HG02884 (cell line): ENCODE measurements around the gene PSENEN.

Experiments used
- ATAC-seq: cut with Tn5 transposase; IDR thresholded peaks from one replicate; pipeline ENCODE4 v1.9.1; 2021; ENCODE audit warnings: mild to moderate bottlenecking, moderate library complexity; ENCODE audit not compliant: unreplicated experiment

The PSENEN gene

DNA sequence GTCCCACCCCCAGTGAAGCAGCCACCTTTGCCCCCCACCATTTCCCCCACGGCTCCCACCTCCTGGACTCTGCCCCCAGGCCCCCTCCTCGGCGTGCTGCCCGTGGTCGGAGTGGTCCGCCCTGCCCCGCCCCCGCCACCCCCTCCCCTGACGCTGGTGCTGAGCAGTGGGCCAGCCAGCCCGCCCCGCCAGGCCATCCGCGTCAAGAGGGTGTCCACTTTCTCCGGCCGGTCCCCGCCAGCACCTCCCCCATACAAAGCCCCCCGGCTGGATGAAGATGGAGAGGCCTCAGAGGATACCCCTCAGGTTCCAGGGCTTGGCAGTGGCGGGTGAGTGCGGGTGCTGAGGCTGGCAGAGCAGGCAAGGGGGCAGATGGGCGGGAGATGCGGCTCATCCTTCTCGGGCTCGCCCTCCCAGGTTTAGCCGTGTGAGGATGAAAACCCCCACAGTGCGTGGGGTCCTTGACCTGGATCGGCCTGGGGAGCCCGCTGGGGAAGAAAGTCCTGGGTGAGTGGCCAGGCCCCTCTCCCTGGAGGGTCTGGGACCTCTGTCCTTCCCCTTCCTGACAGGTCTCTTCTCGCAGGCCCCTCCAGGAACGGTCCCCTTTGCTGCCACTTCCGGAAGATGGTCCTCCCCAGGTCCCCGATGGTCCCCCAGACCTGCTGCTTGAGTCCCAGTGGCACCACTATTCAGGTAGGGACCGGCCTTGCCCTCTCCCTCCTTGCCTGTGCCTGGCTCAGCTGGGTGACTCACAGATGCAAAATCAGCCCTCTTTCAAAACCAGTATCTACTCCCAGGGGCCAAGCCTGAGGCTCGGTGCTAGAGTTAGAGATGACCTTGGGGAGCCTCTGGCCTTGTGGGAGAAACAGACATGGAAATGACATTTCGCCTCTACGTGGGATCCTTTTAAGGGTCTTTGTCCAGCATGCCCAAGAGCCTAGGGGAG is 12.0 kb upstream of the PSENEN start:
- ATAC-seq: no peak

DNA sequence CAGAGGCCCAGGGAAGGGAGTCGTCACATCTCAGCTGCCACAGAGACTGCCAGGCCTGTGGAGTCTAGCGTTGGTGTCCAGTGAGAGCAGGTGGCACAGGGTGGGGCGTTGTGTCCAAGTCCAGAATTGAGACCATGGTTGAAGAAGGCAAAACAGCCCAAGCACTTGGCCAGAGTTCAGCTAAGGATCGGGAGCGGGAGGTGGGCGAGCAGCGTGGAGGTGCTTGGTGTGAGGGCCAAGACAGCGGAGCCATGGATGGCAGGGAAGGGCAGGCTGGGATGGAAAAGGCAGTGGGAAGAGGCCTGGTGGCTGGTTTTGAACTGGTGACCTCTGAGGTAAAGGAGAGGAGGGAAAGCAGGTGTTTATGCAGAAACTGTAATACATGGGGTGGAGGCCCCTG is 11.2 kb upstream of the PSENEN start:
- no peak for ATAC-seq

DNA sequence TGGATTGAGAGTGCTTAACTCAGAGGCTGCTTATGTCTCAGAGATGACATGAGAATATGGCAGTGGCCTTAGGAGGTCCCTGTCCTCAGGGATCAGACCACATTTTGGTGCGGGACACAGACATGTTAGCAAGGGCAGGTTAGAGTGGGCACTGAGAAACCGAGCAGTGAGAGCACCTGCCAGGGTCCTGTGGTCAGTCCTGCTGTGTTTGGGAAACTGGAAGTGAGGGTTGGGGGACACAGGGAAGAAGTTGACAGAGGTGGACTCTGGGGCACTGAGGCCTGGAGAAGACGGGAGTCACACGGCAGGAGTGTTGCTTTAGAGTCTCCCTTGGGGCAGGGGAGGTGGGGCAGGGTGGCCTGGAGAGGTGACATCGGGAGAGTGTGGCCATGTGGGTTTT is 10.6 kb upstream of the PSENEN start:
- ATAC-seq: no peak

DNA sequence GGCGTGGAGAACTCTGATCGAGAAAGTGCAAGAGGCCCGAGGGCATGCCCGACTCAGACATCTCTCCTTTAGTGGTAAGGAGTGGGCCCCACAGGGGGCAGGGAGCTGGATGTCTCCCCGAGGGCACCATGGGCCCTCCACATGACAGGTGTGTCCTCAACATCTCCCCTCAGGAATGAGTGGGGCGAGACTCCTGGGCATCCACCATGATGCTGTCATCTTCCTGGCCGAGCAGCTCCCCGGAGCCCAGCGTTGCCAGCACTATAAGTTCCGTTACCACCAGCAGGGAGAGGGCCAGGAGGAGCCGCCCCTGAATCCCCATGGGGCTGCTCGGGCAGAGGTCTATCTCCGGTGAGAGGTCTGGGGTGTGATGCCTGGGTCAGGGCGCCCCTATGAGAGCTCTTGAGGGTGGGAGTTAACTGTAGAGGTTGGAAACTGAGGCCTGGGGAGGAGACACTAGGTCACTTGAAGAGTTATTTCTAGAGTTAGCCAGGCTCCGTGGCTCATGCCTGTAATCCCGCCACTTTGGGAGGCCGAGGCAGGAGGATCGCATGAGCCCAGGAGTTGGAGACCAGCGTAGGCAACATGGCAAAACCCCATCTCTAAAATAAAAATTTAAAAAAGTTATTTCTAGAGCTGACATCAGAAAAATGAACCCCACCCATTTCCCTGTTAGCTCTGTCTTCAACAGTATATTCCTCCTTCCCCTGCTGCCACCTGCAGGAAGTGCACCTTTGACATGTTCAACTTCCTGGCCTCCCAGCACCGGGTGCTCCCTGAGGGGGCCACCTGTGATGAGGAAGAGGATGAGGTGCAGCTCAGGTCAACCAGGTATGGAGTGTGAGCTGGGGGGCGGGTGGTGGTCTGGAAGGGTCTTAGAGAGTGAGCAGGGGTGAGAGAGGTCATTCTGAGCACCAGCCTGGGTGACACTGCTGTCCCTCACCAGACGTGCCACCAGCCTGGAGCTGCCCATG is 8.3 kb upstream of the PSENEN start:
- no peak for ATAC-seq

DNA sequence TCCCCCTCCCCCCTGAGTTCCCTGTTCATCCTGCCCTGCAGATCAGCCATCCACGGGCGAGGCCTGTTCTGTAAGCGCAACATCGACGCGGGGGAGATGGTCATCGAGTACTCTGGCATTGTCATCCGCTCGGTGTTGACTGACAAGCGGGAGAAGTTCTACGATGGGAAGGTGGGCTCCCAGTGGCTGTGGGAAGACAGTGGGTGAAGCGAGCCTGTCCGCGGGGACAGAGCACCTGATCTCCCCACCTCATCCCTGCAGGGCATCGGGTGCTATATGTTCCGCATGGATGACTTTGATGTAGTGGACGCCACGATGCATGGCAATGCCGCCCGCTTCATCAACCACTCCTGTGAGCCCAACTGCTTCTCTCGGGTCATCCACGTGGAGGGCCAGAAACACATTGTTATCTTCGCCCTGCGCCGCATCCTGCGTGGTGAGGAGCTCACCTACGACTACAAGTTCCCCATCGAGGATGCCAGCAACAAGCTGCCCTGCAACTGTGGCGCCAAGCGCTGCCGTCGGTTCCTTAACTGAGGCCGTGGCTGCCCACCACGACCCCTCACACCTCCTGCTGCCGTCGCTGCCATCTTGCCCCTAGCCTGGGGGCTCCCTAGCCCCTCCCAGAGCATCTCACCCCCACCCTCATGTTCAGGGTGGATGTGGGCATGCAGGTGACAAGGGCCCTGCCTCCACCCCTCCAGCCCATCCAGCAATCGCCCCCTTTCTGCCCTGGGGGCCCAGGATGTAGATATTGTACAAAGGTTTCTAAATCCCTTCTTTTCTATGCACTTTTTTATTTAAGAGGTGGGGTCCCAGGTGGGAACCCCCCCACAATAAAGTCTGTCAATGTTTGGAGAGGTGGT is 7.2 kb upstream of the PSENEN start:
- ATAC-seq: no peak

DNA sequence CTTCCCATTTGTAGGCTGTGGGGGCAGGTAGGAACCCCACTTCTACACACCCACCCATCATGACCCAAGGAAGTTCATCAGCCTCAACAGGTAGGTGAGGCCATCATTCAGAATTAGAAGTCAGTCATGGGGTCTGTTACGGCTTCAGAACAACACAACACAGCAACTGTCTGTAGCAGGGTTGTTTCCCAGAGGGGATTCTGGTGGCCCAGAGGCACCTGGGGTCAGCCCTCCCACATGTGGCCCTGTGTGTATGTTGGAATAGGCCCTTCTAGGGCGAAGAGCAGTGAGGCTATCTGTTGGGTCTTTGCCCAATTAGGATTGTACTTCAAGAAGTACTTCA is 6.6 kb upstream of the PSENEN start:
- ATAC-seq: no peak

DNA sequence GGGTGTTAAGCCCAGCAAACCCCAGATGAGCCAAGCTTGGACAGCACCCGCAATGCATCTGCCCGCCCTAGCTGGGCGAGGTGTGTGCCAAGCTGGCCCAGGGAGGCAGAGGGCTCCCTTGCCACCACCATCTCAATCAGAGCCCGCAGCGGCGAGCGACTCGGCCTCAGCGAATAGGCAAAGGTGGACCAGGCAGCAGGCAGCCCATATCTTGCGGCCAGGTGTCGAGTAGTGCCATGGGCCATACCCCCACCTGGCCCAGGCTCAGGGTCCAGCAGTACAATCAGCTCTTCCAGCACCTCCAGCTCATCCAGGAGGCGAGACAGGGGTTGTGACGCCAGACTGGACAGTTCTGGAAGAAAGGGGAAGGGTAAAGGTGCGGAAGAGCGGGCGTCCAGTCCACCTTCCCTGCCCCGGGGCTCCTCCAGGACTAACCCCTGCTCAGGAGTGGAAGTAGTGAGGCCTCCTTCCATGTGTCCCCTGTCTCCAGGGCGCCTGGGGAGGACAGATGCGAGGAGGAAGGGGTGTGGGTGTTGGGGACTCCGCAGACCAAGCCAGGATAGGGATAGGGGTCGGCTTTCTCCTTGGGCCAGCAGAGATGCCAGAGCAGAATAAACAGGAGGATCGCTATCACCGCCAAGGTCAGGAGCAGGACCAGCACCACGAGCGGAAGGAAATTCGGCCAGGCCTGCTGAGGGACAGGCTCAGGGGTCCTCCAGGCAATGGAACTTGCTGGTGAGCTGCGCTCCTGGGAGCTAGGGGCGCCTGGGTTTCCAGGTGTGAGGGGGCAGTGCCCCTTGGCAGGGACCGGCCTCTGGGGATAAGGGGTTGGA is 6.0 kb upstream of the PSENEN start:
- ATAC-seq: no peak

DNA sequence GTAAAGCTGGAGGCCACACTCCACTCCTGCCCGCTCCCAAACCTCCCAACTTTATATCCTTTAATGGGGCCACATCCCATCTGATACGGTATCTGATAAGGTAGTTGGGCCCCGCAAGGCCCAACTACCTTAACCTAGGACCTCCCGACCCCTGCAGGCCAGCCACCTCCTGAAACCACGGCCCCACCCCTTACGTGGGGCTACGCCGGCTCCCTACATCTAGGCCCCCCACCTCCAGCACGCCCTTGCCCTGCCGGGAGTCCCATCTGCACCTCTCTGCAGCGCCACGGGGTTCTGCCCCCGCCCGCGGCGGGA is 5.4 kb upstream of the PSENEN start:
- ATAC-seq: no peak

DNA sequence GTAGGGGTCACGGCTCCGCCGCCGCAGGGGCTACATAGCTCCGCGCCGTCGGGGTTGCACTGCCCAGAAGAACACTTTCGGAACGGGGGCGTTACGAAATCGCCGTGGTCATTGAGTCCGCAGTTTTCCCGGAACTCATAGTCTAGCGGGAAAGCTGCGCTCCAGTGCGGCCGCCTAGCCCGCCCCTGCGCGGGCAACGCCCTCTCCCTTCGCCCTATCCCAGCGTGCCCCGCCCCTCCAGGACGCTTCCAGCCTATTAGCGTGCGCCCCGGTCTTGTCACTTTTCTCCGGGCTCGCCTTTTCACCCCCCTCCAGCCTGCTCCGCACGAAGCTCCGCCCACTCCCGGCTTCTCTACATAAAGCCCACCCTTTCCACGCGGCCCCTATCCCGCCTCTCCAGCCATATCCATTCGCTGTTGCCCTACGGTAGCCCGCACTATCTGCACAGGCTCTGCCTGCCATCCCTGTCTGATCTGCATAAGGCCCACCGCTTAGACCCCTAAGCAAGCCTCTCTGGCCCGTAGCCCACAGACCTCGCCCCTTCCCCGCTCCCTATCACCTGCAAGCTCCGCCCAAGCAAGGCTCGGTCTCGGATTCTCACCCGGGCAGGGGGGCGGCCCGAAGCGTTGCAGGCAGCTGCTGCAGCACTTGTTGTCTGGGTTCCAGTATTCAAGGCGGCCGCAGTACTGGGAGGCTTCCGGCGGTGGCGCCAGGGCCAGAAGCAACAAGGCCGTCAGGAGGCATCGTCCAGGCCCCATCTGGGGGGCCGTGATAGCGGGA is 4.8 kb upstream of the PSENEN start:
- ATAC-seq: peak; percentile 48

DNA sequence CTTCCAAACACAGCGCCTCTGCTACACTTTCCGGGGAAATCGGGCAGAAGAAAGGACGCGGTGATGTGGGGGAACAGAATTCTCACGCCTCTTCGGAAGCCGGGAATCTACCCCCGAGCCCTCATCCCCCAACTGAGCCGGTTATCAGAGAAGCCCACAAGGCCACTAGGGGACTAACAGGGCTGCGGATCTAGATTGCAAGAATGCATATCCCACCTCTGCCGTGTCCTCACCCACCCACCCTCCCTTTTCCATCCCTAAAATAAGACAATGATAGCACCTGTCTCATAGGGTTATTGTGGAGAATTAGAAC is 4.3 kb upstream of the PSENEN start:
- ATAC-seq: no peak

DNA sequence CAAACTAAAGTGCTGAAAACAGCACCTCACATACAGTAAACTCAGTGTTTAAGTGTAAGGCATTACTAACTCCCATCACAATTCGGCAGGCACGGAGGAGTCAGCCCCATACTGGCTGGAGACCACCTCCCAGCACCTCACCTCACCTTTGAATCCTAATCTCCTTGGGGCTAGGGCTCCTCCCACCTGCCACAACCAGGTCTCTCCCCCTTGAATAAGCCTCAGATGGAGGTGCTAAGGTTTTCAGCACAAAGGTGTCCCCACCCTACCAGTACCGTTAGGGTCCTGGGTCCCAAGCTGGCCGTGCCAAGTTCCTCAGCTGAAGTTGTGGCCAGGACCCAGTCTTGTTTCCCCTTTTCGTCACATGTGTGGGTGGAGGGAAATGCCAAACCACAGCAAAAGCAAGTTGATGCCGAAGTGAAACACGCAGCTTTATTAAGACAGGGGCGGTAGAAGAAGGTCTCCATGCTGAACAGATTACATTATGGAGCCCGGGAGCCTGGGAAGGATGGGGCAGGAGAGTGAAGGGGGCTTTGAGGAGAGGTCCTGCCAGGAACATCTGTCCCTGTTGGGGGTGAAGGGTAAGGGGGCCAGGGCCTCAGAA is 3.2 kb upstream of the PSENEN start, which contains the start of gene IGFLR1:
Gene IGFLR1, minus strand, starts transcription at position 332 of the 604 bp plus-strand sequence. CDS start 1,272 bp downstream, outside the sequence.
- no peak for ATAC-seq

DNA sequence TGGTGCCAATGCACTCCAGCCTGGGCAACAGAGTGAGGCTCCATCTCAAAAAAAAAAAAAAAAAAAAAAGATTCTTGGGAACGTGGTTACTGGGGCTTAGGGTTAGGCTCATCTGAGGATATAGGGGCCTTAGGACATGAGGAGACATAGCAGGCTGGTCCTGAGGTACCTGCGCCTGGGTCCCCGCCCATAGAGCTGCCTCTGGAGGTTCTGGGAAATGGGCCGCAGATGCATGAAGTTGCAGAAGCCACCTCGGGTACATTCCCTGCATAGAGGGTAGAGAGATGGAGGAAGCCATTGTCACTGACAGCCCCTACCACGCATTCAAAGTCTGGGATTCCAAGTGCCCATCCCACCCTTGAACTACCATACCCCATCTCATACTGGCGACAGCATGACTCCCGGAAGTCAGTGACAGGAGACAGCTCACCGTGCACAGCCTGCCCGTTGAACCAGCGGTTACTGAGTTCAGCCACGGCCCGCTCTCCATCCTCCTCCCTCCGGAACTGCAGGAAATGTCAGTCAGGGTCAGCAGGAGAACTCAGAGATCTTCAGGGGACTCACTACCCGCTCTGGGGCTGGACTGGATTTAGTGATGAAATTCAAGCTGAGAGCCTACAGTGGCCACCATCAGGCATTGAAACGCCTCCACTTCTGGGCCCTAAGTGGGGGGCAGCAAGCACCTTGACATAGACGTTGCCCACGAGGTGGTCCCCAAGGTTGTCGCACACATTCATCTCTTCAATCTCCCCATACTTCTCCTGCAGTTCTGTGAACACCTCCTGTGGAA is 1.6 kb upstream of the PSENEN start:
- no peak for ATAC-seq

DNA sequence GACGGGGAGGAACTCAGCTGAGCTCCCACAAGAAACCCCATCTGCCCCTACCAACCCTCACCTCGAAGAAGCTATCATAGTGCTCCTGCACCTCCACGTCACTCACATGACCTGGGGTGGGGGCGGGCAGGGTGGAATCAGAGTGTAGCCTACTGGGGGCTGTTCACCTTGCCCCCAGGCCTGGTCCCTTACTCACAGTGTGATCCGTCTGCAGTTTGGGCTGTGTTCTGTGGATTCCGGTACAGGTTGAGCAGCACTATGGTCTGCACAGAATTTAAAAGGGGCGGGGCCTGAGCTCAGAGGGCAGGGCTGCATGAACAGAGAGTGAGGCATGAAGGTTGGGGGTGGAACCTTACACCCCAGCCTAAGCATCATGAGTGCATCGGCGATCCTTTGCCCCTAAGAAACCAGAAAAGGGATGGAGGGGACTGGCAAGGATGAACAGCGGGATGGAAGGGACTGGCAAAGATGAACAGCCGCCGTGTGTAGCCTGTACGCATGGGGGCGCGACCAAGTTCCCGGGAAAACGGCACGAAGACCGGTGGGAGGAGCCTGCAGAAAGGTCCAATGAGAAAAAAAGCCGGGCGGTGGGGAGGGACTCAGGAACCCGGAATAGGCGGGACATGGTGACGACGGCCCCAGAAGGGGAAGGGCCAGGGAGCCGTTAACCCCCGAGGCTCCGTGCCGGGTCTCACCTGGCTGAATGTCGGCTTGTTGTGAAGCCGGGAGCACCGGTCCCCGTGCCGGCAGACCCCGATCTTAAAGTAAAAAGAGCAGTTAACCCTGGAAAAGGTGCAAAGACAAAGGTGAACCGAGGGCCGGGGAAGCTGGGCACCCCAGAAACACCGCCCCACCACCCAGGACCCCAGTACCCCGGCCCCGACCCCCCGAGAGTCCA is 772 bp upstream of the PSENEN start:
- peak; percentile 34 for ATAC-seq

DNA sequence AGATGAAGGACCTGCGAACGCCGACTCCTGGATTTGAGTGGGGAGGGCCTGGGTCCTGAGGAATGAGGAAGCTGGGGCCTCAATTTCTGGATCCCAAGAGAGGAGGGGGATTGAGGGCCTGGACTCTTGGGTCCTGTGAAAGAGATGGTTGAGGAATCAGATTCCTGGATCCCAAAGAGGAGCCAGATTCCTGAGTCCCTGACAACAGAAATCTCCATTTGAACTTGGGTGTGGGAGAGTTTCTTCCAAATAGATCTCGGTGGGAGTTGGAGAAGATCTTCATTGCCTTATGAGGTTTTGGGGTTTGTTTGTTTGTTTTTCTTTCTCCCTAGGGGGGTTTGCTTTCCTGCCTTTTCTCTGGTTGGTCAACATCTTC is 624 bp downstream of the PSENEN start:
- ATAC-seq: no peak

DNA sequence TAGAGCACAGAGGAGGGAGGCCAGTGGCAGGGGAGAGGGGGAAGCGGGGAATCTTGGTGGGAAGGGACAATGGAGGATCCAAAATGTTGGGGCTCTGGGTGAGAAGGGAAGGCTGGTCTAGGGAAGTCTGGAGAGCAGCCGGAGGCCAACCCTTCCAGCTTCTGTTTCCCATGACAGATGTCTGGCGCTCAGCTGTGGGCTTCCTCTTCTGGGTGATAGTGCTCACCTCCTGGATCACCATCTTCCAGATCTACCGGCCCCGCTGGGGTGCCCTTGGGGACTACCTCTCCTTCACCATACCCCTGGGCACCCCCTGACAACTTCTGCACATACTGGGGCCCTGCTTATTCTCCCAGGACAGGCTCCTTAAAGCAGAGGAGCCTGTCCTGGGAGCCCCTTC is 1.1 kb downstream of the PSENEN start:
- ATAC-seq: no peak

DNA sequence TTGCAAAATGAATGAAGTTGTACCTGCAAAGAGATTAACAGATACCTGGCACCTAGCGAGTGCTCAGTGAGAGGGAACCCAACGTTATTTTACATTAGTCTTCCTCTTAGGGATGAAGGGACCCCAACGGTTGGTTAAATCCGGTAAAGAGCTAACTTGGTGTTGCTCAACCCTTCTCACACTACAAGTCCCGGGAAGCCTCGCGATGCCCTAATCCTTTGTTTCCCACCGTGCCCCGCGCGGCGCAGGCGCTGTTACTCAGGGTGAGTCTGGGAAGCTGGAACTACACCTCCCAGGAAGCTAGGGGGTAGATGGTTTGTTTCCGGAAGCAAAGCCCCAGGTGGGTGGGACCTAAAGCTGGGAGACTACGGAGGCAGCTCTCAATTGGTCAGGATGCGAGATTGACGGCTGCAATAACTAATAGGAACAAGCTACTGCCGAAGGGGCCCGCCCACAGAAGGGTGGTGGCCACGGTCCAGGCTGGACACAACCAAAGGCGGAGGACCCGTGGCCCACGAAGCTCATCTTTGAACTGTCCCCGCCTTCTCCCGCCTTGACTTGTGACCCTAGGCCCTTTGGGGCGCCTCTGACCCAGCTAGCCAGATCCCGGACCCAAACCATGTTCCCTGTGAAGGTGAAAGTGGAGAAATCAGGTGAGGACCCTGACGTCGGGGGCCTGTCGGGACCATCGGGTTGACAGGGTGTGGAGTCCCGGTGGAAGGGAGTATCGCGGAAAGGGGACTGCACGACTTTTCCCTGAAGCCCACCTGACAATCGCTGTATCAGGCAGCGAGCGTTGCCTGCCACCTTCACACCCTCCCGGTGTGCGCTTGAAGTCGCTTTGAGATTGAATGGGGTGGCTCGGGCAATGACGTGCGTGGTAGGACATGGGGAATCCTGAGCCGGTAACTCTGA is 2.9 kb downstream of the PSENEN start, which contains the start of gene LIN37:
Gene LIN37, plus strand, starts transcription at position 471 of the 915 bp plus-strand sequence. Its CDS starts 149 bp downstream, at position 620.
- peak; percentile 58 for ATAC-seq
